Tibial artery (tissue), 4 donors: Measurements from ENCODE around the gene EXTL1.

Experiments
- DNase-seq, 2 donors: peaks; one replicate each; pipeline ENCODE4 v3.0.0-alpha.2; 2019
- H3K27ac ChIP-seq, 2 donors: fragments of 200-600 bp; sonication (generic) in 1 of 2; 1 replicate in 1 of 2; 2 replicates in 1 of 2; pipeline ENCODE4 v1.5.1; 2018 to 2019; ENCODE audit warnings: mild to moderate bottlenecking in 1 of 2
- H3K27me3 ChIP-seq, 2 donors: fragments of 200-600 bp; sonication (generic) in 1 of 2; one replicate each; pipeline versions ENCODE4 v1.5.1 to v1.6.0; 2016 to 2019
- H3K36me3 ChIP-seq, 3 donors: fragments of 200-600 bp; sonication (generic) in 2 of 3; one replicate each; pipeline ENCODE4 v1.5.1; 2016 to 2019; ENCODE audit warnings: mild to moderate bottlenecking in 2 of 3
- H3K4me1 ChIP-seq, 4 donors: fragments of 200-600 bp; sonication (generic) in 2 of 4; 1 replicate in 3 of 4; 2 replicates in 1 of 4; pipeline ENCODE4 v1.5.1; 2016 to 2019
- H3K4me3 ChIP-seq, 2 donors: fragments of 200-600 bp; sonication (generic) in 1 of 2; 1 replicate in 1 of 2; 2 replicates in 1 of 2; pipeline ENCODE4 v1.5.1; 2018 to 2019; ENCODE audit warnings: mild to moderate bottlenecking in 2 of 2
- H3K9me3 ChIP-seq, 3 donors: fragments of 200-600 bp; sonication (generic) in 1 of 3; one replicate each; pipeline ENCODE4 v1.5.1; 2016 to 2019
- intact Hi-C: fragments of 100-400 bp; cut with DNase I; formaldehyde crosslinking; loops from one replicate; pipeline ENCODE4 v1.15.0; 2023; ENCODE audit warnings: low total_unique reads
- TF ChIP-seq, protein P1 (sequence below), 2 experiments: fragments of 200-600 bp in 1 of 2; fragments of 450-650 bp in 1 of 2; IDR thresholded peaks; one replicate each; pipeline ENCODE4 v1.5.1; 2017 to 2019; ENCODE audit warnings: antibody characterized with exemption in 2 of 2, mild to moderate bottlenecking in 1 of 2, moderate library complexity in 1 of 2

EXTL1 gene

DNA sequence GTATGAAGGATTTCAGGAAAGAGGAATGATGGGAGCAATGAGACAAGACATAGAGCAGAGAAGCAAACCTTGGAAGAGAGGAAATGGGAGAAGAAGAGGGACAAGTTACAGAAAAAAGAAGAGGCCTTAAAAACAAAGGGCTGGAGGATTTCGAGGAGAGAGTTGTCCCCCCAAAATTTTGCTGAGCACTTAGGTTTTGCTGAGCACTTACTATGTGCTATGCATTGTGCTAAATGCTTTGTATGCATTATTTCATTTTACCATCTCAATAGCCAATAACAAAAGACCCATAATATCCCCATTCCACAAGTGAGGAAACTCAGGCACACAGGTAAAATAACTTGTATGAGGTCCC lies 48.3 kb downstream of the EXTL1 start:
- intact Hi-C loops = no loop called here
- no peak overlapping the region for H3K27ac ChIP-seq
- H3K9me3 ChIP-seq = no peaks in the 10 kb centered on the region
- no peak overlapping the region for H3K4me3 ChIP-seq
- no peaks in the 10 kb centered on the region for H3K4me1 ChIP-seq
- peaks cover 0 to 52% of the 10 kb centered on the region in 2 donors for H3K27me3 ChIP-seq
- DNase-seq = no peak
- H3K36me3 ChIP-seq = no peaks in the 10 kb centered on the region
- TF ChIP-seq, protein P1, sequence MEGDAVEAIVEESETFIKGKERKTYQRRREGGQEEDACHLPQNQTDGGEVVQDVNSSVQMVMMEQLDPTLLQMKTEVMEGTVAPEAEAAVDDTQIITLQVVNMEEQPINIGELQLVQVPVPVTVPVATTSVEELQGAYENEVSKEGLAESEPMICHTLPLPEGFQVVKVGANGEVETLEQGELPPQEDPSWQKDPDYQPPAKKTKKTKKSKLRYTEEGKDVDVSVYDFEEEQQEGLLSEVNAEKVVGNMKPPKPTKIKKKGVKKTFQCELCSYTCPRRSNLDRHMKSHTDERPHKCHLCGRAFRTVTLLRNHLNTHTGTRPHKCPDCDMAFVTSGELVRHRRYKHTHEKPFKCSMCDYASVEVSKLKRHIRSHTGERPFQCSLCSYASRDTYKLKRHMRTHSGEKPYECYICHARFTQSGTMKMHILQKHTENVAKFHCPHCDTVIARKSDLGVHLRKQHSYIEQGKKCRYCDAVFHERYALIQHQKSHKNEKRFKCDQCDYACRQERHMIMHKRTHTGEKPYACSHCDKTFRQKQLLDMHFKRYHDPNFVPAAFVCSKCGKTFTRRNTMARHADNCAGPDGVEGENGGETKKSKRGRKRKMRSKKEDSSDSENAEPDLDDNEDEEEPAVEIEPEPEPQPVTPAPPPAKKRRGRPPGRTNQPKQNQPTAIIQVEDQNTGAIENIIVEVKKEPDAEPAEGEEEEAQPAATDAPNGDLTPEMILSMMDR (IDR thresholded peaks at IDR 0.05) = no peak

GRCh38 chr1:26070296-26070962 lies 48.9 kb downstream of the EXTL1 start:
- no peak overlapping the region for H3K27ac ChIP-seq
- peaks cover 0 to 53% of the 10 kb centered on the region in 2 donors for H3K27me3 ChIP-seq
- TF ChIP-seq, protein P1 (IDR thresholded peaks at IDR 0.05) = no peak
- H3K4me3 ChIP-seq = no peak overlapping the region
- no peaks in the 10 kb centered on the region for H3K36me3 ChIP-seq
- DNase-seq = no peak
- intact Hi-C loops = no loop called here
- H3K9me3 ChIP-seq = no peaks in the 10 kb centered on the region
- H3K4me1 ChIP-seq = no peaks in the 10 kb centered on the region

DNA sequence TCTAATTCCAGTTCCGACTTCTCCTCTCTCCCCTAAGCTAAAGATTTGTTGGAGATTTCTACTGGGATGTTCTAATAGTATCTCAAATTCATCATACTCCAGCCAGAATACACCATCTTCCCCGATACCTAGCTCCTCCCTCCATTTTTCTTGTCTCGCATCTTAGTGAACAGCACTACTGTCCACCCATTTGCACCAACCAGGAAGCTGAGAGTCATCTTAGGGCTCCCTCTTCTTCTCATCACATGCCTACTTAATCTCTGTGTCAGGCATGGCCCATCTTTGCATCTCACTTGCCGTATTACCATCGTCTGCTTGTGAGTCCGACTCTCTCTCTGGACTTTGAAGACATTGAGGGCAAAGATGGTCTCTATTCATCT lies 49.4 kb downstream of the EXTL1 start:
- H3K4me1 ChIP-seq = no peaks in the 10 kb centered on the region
- peaks cover 0 to 54% of the 10 kb centered on the region in 2 donors for H3K27me3 ChIP-seq

DNA sequence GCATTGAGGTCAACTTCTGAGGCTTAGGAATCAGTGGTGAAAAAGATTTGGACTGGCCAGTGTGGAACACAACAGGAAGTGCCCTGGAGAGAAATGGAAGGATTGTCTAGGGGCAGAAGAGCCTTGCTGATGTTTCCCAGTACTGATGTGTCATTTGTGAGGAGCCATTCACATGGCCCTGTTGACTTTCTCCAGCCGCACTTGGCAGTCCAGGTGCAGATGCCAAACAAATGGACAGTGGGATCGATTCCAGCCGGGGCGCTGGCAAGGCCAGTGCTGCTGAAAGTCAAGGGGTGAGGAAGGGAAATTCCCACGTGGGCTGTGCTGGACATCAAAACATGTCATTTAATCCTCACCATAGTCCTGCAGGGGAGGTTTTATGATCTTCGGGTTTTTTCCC lies 50.7 kb downstream of the EXTL1 start:
- Histone ChIP-seq H3K27ac (no peak overlapping the region), H3K4me3 (no peak overlapping the region), H3K36me3 (no peaks in the 10 kb centered on the region), H3K27me3 (peaks cover 0 to 55% of the 10 kb centered on the region in 2 donors), H3K4me1 (no peaks in the 10 kb centered on the region), H3K9me3 (no peaks in the 10 kb centered on the region)
- intact Hi-C loops = no loop called here
- TF ChIP-seq, protein P1 (IDR thresholded peaks at IDR 0.05) = no peak
- DNase-seq = no peak

More for the DNA sequence above, 49.4 kb downstream of the EXTL1 start:
- DNase-seq = no peak
- intact Hi-C loops = no loop called here
- H3K9me3 ChIP-seq = no peaks in the 10 kb centered on the region
- H3K36me3 ChIP-seq = no peaks in the 10 kb centered on the region
- no peak overlapping the region for H3K27ac ChIP-seq
- no peak overlapping the region for H3K4me3 ChIP-seq
- TF ChIP-seq, protein P1 (IDR thresholded peaks at IDR 0.05) = no peak

- H3K36me3 ChIP-seq = no peaks in the 10 kb centered on the region
- H3K4me1 ChIP-seq = no peaks in the 10 kb centered on the region
- TF ChIP-seq, protein P1 (IDR thresholded peaks at IDR 0.05) = no peak
- H3K27me3 ChIP-seq = peaks cover 0 to 50% of the 10 kb centered on the region in 2 donors
- no peak overlapping the region for H3K4me3 ChIP-seq
- DNase-seq = no peak
- no peak overlapping the region for H3K27ac ChIP-seq
- H3K9me3 ChIP-seq = no peaks in the 10 kb centered on the region
- intact Hi-C loops = no loop called here
Observed at GRCh38 chr1:26075421-26076144, 54.0 kb downstream of the EXTL1 start.
